Kidney tubule cell (primary cell): Measurements from ENCODE around the gene TENM4.

Experiments
- DNase-seq: peaks from one replicate; pipeline ENCODE4 v3.0.0-alpha.2; 2018; ENCODE audit warnings: low spot score

TENM4 gene

DNA sequence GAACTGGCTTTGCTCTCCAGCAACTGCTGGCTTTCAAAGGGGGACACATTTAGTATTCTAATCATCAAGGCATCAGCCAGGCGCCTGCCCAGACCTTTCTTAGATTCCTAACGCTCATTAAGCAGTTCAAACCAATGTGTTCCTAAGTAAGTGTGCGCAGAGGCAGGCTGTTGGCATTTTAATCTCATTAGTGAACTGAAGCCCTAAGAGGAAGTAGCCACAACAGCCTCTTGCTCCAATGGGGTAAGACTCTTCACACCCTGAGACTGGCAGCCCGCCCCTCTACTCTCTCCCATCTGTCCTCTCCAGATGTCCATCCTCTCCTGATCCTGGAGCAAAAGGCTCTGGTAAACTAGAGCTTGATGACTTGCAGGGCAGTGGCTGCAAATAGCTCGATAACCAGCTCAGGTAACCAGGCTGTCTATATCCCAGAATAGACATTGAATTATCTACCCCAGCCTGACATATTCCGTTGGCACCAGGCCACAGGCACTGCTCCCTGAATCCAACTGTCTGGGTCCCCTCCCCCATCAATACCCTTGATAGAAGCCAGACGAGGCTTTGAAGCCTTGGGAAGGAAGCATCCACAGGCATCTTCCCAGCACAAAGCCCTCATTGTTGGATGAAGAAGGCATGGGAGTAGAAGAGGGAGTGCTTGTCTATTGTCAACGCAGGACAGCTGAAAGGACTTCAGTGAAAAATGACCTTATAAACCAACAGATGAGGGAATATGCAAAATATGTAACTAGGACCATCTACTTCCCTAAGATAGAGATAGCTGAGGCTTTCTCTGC, 321.1 kb downstream of the TENM4 start:
- DNase-seq: no peak

DNA sequence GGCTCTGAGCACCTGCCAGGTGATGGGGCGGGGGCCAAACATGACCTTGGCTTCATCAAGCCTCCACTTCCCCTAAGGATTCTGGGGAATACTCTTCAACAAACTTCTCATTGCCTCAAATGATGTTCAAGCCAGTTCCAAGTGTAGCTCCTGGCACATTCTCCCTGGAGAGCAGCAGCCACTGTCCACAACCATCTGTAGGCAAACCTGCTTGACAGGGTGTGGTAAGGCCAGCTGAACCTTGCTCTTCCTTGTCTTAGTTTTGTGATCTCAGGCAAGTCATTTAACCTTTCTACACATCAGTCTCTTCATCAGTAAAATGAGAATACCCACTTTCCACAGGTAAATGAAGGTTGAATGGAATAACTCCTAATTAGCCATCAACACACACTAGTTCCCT, 323.3 kb downstream of the TENM4 start:
- DNase-seq: no peak

DNA sequence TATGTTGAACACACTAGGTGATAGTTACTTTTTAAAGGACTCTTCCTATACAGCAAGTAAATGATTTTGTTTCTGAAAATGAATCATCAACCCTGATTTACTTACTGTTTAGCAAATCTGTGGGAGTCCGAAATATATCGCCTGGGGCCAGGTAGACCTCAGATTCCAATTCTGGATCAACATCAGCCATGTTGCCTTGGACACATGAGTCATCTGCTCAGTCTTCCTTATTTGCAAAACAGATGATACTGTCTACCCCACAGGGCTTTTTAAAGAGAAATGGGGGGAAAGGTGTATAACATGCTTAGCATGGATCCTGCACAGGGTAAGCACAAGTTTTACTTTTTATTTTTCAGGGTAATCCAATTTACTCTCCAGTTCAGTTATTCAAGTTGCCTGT, 324.2 kb downstream of the TENM4 start:
- DNase-seq: peak; percentile 60

DNA sequence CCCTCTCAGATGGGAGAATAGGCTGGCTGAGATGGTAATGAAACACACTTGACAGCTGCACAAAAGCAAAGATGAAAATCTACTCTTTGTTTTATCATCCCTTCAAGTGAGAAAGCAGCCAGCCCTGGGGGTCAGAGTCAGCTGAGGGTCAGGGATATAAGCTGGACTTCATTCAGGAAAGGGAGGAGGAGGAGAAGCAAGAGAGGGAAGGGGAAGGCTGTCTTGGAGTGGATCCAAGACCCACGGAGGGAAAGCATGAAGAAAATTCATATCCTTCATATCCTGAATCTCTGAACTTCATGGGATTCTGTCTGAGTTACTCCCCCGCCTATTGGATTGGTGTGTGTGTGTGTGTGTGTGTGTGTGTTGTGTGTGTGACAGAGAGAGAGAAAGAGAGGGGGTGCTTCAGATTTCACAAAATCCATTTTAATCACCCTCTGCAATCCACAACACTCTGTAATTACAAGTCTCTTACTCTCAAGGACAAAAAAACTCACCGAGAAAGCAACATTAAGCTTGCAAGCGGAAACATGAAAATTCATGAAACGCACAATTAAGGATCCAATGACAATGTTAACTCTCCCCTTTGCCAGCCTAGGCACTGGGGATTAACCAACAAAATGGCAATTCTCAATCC, 327.7 kb downstream of the TENM4 start:
- no peak for DNase-seq

DNA sequence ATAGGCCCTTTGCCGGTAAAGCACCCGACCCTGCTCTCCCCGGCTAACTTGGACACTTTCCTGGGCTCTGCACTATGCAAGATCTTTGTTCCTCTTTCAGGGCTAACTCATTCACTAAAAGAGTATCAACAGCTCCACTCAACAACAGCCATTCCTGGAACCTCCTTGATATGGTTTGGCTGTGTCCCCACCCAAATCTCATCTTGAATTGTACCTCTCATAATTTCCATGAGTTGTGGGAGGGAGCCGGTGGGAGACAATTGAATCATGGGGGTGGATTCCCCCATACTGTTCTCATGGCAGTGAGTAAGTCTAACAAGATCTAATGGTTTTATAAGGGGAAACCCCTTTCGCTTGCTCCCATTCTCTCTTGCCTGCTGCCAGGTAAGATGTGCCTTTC, 330.0 kb downstream of the TENM4 start:
- DNase-seq: no peak

DNA sequence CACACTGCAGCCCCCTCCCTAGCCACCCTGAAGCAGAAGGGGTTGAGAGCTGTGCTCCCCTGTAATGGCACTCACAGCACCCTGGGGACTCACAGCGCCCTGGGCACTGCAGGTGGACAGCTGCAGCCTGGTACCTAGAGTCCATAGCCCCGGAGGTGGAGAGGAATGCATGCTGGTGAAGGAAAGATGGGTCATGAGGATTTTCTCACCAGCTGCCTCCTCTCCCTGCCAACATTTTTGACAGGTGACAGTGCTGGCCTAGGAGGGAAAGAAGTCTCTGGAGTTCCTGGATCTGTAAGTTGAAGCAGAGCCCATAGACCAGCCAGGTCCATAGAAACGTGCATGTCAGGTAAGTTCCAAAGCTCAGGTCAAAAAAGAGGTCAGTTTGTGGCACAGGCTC, 330.5 kb downstream of the TENM4 start:
- no peak for DNase-seq

DNA sequence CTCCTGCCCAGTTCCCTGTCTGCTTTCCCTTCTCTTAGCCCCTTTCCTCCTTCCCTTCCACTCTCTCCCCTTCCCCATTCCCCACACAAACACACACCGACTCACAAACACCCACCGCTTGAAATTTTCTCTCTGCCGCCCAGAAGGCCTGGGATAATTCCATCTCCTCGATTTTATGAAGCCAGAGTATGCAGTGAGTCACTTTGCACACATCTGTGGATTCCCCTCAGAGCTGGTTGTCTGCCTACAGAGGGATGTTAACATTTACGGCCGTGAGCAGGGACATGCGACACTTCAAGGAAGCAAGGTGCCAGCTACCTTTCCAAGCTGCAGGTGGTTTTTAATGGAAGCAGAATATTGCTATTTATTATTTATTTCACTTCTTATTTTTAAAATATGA, 332.0 kb downstream of the TENM4 start:
- peak; percentile 23 for DNase-seq

DNA sequence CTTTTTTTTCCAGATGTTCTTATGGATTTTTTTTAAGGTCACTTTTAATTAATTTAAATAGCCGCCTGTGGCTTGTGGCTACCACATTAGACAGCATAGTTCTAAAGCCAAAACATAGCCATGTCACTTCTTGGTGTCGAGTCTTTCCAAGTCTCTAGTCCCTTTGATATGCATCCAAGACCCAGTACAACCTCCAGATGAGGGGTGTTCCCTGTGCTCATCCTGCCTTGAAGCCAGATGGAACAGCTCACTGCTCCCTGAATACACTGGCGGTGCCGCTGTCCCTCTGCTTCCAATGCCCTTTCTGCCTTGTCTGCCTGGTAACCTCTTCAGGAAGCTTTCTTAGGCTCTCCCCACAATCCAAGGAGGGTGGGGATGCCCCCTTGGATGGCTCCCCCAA, 338.0 kb downstream of the TENM4 start:
- no peak for DNase-seq

DNA sequence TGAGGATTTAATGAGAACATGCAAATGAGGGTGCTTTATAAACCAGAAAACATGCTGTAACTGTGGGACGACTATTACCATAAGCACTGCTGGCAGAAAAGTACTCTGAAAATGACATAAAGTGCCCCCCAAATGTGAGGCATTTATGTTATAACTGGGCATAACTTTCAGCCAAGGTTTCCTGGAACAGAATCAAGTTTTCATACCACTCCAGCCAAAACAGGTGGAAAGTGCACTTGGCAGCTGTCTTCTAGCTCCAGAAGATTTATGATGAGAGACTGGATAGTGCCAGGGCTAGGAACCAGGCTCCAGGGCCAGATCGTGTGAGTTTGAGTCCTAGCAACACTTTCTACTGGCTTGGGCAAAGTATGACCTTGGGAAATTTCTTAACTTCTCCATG, 339.2 kb downstream of the TENM4 start:
- no peak for DNase-seq

DNA sequence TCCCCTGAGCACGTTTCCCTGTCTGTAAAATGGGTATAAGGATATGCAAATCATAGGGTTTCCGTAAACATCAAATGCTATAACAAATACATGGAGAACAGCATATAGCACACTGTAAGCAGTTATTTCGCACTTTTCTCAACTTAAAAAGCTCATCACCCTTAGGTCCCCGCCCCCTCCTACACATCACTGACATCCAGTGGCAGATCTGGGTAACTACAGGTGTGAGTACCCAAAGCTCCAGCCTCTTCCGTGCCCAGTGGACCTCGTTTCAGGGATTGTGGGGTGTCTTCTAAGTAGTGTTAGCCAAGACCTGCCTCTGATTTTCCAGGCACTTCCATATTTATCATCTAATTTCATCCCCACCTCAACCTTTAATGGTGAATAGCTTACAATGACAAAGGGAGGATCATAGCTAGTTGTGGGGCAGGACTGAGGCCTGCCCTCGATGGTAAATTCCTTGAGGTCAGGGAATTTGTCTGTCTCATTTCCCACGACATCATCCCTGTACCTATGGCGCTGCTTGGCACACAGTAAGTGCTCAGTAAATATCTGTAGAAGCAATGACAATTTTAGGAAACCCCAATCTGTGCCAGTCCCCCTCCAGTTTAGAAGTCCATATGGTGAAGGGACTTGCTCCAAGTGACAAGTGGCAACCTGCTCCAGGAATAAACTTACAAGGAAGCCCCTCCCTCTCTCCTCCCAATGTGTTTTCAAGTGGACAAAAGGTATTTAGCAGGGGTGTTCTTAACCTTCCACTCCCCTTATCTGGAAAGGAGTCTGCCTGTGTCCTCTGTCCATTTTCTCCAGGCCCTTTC, 340.5 kb downstream of the TENM4 start:
- peak; percentile 48 for DNase-seq

DNA sequence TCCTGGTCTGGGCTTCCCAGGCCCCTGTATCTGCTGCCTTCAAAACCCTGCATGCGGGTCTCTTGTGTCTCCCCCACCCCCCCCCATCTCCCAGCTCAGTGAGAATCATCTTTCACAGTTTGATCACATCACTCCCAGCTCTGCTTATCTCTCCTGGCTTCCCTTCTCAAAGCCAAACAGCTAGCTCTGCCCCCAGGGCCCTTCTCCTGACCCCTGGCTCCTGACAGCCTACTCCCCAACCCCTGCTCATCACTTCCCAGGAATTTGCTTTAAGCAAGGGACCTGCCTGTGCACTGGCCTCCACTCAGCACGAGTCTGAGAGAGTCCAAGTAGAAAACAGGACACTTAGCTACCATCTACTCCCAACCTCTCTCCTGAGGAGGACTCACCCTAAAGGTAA, 342.7 kb downstream of the TENM4 start:
- no peak for DNase-seq

DNA sequence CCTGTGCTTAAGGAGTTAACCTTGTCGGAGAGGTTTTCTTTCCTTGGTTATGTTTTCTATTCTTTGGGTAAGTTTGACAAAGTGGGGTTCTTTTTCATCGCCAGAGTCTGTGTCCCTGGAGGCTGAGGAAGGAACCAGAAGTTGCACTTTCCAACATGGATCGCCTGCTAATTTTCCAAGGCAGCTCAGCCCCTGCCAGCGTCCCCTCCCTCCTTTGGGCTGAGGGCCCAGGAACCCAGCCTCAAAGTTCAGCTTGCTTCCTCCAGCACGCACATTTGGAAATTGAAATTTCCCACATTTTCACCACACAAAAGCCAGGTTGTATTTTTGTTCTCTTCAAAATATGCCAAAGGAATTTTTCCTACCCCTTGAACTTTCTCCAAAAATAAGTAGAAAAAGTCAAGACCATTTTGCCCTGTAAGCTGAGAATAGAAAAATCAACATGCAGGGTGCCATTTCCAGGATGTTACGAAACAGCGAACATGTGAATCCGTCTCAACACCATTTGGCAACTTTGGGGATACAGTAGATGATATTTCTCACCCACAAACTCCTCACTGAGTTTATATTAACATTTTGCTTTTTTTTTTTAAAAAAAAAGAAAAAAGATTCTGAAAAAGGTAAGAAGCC, 343.5 kb downstream of the TENM4 start:
- no peak for DNase-seq

DNA sequence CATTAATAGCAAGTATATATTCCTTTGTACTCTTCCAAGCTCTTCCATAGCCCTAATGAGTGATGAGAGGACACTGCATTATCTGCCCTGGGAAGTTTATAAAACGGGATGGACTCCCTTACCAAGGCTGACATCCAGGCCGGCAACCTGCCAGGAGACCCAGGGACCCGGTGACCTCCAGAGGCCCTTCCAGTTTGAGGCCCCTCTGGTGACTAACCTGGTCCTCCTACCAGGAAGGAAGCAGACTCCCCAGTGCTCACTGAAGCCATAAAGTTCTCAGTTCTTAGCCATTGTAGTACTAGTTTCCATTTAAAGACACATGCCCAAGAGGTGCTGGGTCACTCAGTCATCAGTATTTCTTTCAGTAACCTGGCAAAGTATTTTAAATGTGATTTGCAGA, 345.4 kb downstream of the TENM4 start:
- peak; percentile 23 for DNase-seq

DNA sequence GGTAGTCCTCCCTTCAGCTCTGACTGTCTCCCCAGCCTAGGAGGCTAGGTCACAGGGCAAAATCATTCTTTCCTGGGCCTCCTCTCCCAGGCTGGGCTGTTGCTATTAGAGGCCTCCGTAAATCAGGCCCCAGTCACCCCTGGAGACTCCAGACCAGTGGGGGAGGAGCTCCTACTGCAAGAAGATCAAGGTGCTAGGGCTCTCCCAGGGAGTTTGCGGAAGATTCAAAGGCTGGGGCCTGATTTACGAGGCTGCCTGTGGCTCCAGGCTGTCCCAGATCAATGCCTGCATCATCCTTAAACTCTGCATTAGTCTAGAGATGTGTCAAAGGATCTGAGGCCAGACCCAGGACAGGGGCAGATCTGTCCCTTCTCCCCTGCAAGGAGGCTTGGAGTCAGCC, 346.2 kb downstream of the TENM4 start:
- DNase-seq: no peak

DNA sequence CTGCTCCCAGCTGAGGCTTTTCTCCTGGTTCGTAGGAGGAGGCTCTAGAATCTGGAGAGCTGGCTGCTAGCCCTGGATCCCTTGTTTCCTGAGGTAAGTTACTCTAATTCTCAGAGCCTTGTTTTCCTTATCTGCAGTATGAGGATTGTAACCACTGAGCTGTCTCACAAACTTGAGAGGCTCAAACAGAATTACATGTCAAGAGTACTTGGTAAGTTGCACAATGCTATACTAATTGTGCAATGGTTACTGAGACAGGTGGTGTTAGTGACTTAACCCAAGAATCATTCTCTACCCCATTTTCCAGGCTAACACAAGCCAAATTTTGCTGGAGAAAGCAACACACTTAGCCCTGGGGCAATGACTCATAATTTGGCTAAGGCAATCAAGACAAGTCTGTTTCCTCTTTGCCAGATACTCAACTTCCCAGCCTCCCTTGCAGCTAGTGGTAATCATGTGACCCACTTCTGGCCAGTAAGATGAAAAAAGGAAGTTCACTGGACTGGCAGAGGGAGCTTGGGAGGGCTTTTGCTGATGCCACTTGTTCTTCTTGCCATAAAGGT, 348.0 kb downstream of the TENM4 start:
- peak; percentile 95 for DNase-seq

DNA sequence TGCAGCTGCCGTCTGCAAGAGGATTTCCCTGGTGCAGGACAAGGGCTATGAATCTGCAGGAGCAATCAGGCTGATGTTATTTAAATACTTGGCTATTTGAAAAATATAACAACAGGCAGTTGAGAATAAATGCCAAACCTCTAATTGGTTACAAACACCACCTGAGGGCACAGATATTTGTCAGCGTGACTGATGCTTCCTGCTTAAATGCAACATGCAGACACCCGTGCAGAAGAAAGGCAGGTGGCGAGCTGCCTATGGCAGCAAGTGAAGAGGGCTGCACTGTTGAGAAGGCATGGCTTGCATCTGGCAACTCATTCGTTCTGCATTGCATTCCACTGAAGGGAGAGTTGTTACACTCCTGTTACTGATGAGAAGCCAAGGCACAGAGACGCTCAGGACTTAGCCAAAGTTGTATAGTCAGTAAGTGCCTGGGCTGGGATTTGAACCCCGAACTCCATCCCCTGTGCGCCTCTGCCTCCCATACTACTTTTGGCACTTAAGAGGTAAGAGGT, 350.6 kb downstream of the TENM4 start:
- DNase-seq: no peak

DNA sequence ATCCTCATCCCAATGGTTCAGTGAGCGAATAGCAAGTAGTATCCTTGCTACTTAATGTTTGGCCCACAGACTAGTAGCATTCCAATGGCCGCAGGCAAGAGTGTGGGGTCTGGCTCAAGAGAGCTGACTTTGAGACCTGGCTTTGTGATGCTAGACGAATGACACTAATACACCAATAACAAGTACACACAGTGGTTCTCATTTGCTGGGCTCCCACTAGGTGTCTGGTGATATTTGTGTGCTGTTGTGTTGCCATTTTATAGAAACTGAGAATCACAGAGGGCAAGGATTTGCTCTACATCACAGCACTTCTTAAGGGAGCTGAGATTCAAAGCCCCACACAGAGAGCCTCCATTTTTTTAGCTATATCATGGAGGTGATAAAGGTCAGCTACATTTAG, 351.2 kb downstream of the TENM4 start:
- DNase-seq: no peak

DNA sequence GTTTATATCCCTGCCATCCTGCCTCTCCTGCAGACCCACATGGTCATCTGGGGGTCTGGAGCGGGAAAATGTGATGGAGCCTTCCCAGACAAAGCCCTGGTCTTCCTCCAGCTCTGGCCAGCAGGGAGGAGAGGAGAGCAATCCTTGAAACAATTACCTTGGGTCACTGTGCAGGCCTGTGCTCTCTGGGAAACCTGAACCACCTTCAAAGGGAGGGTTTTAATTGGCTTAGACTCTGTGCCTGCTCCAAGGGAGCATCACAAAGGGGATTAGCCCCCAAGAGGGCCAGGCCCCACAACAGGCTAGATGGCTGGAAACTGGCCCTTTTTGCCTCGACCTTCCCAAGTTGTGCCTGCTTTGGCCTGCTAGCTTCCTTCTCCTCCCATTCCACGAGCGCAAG, 351.9 kb downstream of the TENM4 start:
- no peak for DNase-seq

DNA sequence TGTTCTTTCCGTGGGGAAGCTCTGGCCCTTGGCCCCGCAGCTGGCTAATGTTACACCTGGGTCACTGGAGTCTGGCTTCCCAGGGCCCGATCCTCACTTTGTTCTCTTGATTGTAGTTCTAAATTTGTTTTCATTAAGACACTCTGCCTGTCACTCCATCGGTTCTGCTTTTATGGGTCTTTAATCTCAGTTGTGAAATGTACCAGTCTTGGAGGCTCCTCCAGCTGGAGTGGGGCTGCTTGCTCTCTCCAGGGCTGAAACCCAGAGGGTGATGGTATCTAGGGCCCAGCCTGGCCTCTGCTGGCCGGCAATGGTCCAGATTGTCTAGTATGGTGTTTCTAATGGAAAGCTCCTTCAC, 352.9 kb downstream of the TENM4 start:
- no peak for DNase-seq

DNA sequence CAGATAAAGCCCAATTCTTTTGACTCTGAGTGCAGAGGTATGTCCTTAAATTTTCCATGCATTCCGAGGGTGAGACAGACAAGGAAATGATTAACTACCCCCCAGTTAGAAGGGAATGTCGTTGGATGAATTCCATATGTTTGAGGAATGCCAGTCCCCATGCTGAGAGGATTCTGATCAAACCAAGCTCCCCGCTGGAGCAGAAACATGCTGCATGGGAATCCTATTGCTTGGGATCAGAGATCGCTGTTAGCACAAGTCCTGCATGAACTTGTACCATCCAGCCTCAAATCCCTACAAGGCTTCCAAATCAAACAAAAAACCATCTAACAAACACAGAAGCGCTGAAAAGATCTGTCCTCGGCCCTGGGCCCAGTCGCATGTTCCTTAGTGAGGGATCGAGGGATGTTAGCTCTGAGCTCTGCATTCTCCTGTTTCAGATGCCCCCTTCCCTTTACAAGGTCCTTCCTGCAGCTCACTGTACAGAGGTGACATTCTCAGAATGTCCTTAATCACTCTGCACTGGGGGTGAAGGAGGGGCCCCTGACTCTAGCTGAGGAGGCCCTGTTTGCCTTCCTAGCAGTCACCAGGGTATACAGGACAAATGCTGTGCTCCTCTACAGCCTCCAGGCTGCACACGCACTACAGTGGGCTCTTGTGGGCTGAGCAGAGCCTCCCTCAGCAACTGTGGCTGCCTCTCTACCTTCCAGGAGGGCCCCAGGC, 353.4 kb downstream of the TENM4 start:
- peak; percentile 92 for DNase-seq

DNA sequence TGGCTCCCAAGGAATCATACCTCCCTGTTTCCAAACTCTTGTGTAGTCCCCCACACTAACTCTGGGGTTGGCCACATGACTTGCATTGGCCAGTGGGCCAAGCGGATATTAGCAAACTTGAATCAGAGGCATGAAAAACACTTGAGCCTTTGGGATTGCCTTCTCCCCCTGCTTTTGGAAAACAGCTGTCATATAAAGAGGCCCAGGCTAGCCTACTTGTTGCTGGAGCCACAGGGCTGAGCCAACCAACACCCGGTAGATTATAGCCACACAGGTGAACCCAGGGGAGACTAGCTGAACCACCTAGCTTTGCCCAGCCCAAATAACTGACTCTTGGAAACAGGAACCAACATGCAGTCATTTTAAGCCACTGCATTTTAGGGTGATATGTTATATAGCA, 354.8 kb downstream of the TENM4 start:
- DNase-seq: no peak
